Measurements from ENCODE around the gene WBP2NL. TPM values are rescaled to one million over a fixed set of nuclear protein-coding genes. Genes with fewer than 3 reads are reported as not detected.

WBP2NL gene
- total RNA-seq, 1 donor, result 1.6 TPM

- DNase-seq (ENCODE audit: low read depth in 2 of 3, low spot score in 2 of 3), result no peak
These were observed 21.5 kb upstream of the WBP2NL start for GRCh38 chr22:41976961-41977566.

- DNase-seq (ENCODE audit: low read depth in 2 of 3, low spot score in 2 of 3), result no peak
These were observed 19.9 kb upstream of the WBP2NL start for GRCh38 chr22:41978732-41979131.

- no peak for DNase-seq (ENCODE audit: low read depth in 2 of 3, low spot score in 2 of 3)
These were observed 19.0 kb upstream of the WBP2NL start for GRCh38 chr22:41979423-41980250.

- no peak for DNase-seq (ENCODE audit: low read depth in 2 of 3, low spot score in 2 of 3)
These were observed 15.7 kb upstream of the WBP2NL start for GRCh38 chr22:41982865-41983264.

GRCh38 chr22:41983513-41984405 lies 14.8 kb upstream of the WBP2NL start:
- no peak for DNase-seq (ENCODE audit: low read depth in 2 of 3, low spot score in 2 of 3)

GRCh38 chr22:41987276-41987675 lies 11.3 kb upstream of the WBP2NL start:
- no peak for DNase-seq (ENCODE audit: low read depth in 2 of 3, low spot score in 2 of 3)

GRCh38 chr22:41989246-41989645 lies 9.3 kb upstream of the WBP2NL start:
- no peak for DNase-seq (ENCODE audit: low read depth in 2 of 3, low spot score in 2 of 3)

GRCh38 chr22:41991111-41991510 lies 7.5 kb upstream of the WBP2NL start:
- no peak for DNase-seq (ENCODE audit: low read depth in 2 of 3, low spot score in 2 of 3)

- DNase-seq (ENCODE audit: low read depth in 2 of 3, low spot score in 2 of 3), result no peak
These were observed 6.1 kb upstream of the WBP2NL start for GRCh38 chr22:41992496-41992895.

GRCh38 chr22:41995211-41995610 lies 3.4 kb upstream of the WBP2NL start:
- no peak for DNase-seq (ENCODE audit: low read depth in 2 of 3, low spot score in 2 of 3)

- no peak for DNase-seq (ENCODE audit: low read depth in 2 of 3, low spot score in 2 of 3)
These were observed 1.8 kb upstream of the WBP2NL start for GRCh38 chr22:41996826-41997225.

- DNase-seq (ENCODE audit: low read depth in 2 of 3, low spot score in 2 of 3), result no peak
These were observed 1.9 kb downstream of the WBP2NL start for GRCh38 chr22:42000466-42000865.

- DNase-seq (ENCODE audit: low read depth in 2 of 3, low spot score in 2 of 3), result no peak
These were observed 2.5 kb downstream of the WBP2NL start for GRCh38 chr22:42001121-42001520.

- DNase-seq (ENCODE audit: low read depth in 2 of 3, low spot score in 2 of 3), result no peak
These were observed 3.1 kb downstream of the WBP2NL start for GRCh38 chr22:42001706-42002105.

- DNase-seq (ENCODE audit: low read depth in 2 of 3, low spot score in 2 of 3), result no peak
These were observed 9.3 kb downstream of the WBP2NL start for GRCh38 chr22:42007922-42008321.

GRCh38 chr22:42010778-42011177 lies 12.2 kb downstream of the WBP2NL start:
- DNase-seq (ENCODE audit: low read depth in 2 of 3, low spot score in 2 of 3), result no peak

GRCh38 chr22:42013385-42013784 lies 14.8 kb downstream of the WBP2NL start:
- no peak for DNase-seq (ENCODE audit: low read depth in 2 of 3, low spot score in 2 of 3)

- no peak for DNase-seq (ENCODE audit: low read depth in 2 of 3, low spot score in 2 of 3)
These were observed 17.5 kb downstream of the WBP2NL start for GRCh38 chr22:42016111-42016510.

- DNase-seq (ENCODE audit: low read depth in 2 of 3, low spot score in 2 of 3), result no peak
These were observed 19.6 kb downstream of the WBP2NL start for GRCh38 chr22:42018224-42018623.

GRCh38 chr22:42021571-42021970 lies 23.0 kb downstream of the WBP2NL start:
- no peak for DNase-seq (ENCODE audit: low read depth in 2 of 3, low spot score in 2 of 3)

- no peak for DNase-seq (ENCODE audit: low read depth in 2 of 3, low spot score in 2 of 3)
These were observed 23.7 kb downstream of the WBP2NL start for GRCh38 chr22:42022162-42022847.

Data from hematopoietic multipotent progenitor cell (in vitro differentiated cells).